Calu3 (cell line): ENCODE data around the gene NCOA6. TPM values are rescaled to one million over a fixed set of nuclear protein-coding genes. Genes with fewer than 3 reads are reported as not detected.
A peak's percentile ranks its signal among the peaks of the same experiment; 100 is the strongest.
"Not testable (repeated sequence)": the region's sequence is repeated elsewhere in the genome, so short reads cannot be mapped to it uniquely, and the experiment has no call there.

Experiments used
- BruUV-seq: library from RNA; stranded (reverse); fragments of 400-500 nt; replicated peaks from 2 replicates; lab custom pipeline; 2021; lab: Mats Ljungman, UMichigan
- CTCF ChIA-PET: fragments of 300-600 bp; sonication (Branson Sonifier 250); formaldehyde crosslinking; loops from one replicate; lab custom pipeline; 2022; ENCODE audit warnings: antibody characterized with exemption; lab: Charles Lee
- DNase-seq: peaks from one replicate; pipeline ENCODE4 v3.0.0; 2022
- H3K27ac Mint-ChIP-seq: one replicate; pipeline ENCODE4 v1.8.0; 2022; ENCODE audit warnings: mixed read lengths; ENCODE audit not compliant: unreplicated experiment
- H3K27me3 Mint-ChIP-seq: one replicate; pipeline ENCODE4 v1.8.0; 2022; ENCODE audit warnings: mixed read lengths; ENCODE audit not compliant: unreplicated experiment
- H3K36me3 Mint-ChIP-seq: one replicate; pipeline ENCODE4 v1.8.0; 2022; ENCODE audit warnings: mild to moderate bottlenecking, moderate library complexity, mixed read lengths; ENCODE audit not compliant: insufficient read depth, unreplicated experiment
- H3K4me1 Mint-ChIP-seq: one replicate; pipeline ENCODE4 v1.8.0; 2022; ENCODE audit warnings: mild to moderate bottlenecking, low read depth, mixed read lengths; ENCODE audit not compliant: unreplicated experiment
- H3K4me3 Mint-ChIP-seq: one replicate; pipeline ENCODE4 v1.8.0; 2022; ENCODE audit warnings: mild to moderate bottlenecking, low read depth, moderate library complexity, mixed read lengths; ENCODE audit not compliant: unreplicated experiment
- H3K9me3 Mint-ChIP-seq: one replicate; pipeline ENCODE4 v1.8.0; 2022; ENCODE audit warnings: low read depth, mixed read lengths; ENCODE audit not compliant: unreplicated experiment
- CTCF ChIP-seq: fragments of 200-600 bp; IDR thresholded peaks from one replicate; pipeline ENCODE4 v1.8.0; 2022; ENCODE audit warnings: antibody characterized with exemption; ENCODE audit not compliant: unreplicated experiment
- intact Hi-C: fragments of 100-400 bp; cut with micrococcal nuclease; formaldehyde crosslinking; loops from one replicate; pipeline ENCODE4 v1.10.0; 2022; ENCODE audit not compliant: unreplicated experiment
- total RNA-seq: library from RNA; stranded (reverse); gene quantifications from 2 replicates; pipeline ENCODE4 v1.2.3, GENCODE V29; 2022

NCOA6 gene
- total RNA-seq, 1 experiment from 2014 or later: 42.8 TPM

- Mint-ChIP-seq H3K4me3 (no peak overlapping the region), H3K36me3 (peaks cover 50% of the 10 kb centered on the region), H3K27ac (no peak overlapping the region), H3K4me1 (peaks cover 22% of the 10 kb centered on the region), H3K9me3 (no peaks in the 10 kb centered on the region), H3K27me3 (no peaks in the 10 kb centered on the region)
- CTCF ChIA-PET: interaction anchor here (0.7 kb wide), 1 partner anchor 133 kb away, joined by 3 read pairs; no protein-coding TSS in a partner anchor
- intact Hi-C loops: loop anchor here (10.0 kb wide), 2 partner anchors 58 to 522 kb away; no protein-coding TSS in a partner anchor
- DNase-seq: no peak
- BruUV-seq: no TSS peak
- no peak for TF ChIP-seq CTCF
These were observed 108.6 kb downstream of the NCOA6 start for GRCh38 chr20:34716921-34717229.

- peaks cover 27% of the 10 kb centered on the region for H3K4me1 Mint-ChIP-seq
These were observed 110.1 kb downstream of the NCOA6 start for GRCh38 chr20:34715384-34715783.

GRCh38 chr20:34713944-34714515, 111.4 kb downstream of the NCOA6 start:
- DNase-seq, H3K9me3 Mint-ChIP-seq, BruUV-seq, H3K4me3 Mint-ChIP-seq: not testable (repeated sequence)
- Mint-ChIP-seq H3K27ac (peak overlapping the region; percentile 18), H3K4me1 (peaks cover 33% of the 10 kb centered on the region), H3K36me3 (peaks cover 52% of the 10 kb centered on the region), H3K27me3 (peaks cover 17% of the 10 kb centered on the region)
- intact Hi-C loops: loop anchor here (10.0 kb wide), 2 partner anchors 61 to 519 kb away; no protein-coding TSS in a partner anchor
- CTCF ChIA-PET: interaction anchor here (0.6 to 2.1 kb wide), 10 partner anchors 10 to 416 kb away, joined by 3 to 17 read pairs (median 4); partner anchors contain the start of gene TP53INP2

More at GRCh38 chr20:34715384-34715783, 110.1 kb downstream of the NCOA6 start:
- CTCF ChIA-PET: interaction anchor here (0.7 kb wide), 2 partner anchors 85 to 401 kb away, joined by 3 to 7 read pairs; no protein-coding TSS in a partner anchor
- no peaks in the 10 kb centered on the region for H3K9me3 Mint-ChIP-seq
- no peak overlapping the region for H3K27ac Mint-ChIP-seq
- TF ChIP-seq CTCF: no peak
- no peak for DNase-seq
- H3K27me3 Mint-ChIP-seq: peaks cover 9% of the 10 kb centered on the region
- H3K36me3 Mint-ChIP-seq: peaks cover 42% of the 10 kb centered on the region
- intact Hi-C loops: loop anchor here (10.0 kb wide), 2 partner anchors 59 to 521 kb away; no protein-coding TSS in a partner anchor
- H3K4me3 Mint-ChIP-seq: no peak overlapping the region
- BruUV-seq: no TSS peak

GRCh38 chr20:34713194-34713943, 112.1 kb downstream of the NCOA6 start:
- BruUV-seq: no TSS peak
- Mint-ChIP-seq H3K27ac (peak overlapping the region; percentile 18), H3K36me3 (peaks cover 53% of the 10 kb centered on the region), H3K4me3 (no peak overlapping the region), H3K9me3 (no peaks in the 10 kb centered on the region), H3K27me3 (peaks cover 17% of the 10 kb centered on the region), H3K4me1 (peaks cover 33% of the 10 kb centered on the region)
- intact Hi-C loops: loop anchor here (10.0 kb wide), 2 partner anchors 61 to 519 kb away; no protein-coding TSS in a partner anchor
- no peak for TF ChIP-seq CTCF
- DNase-seq: peak; percentile 65
- CTCF ChIA-PET: interaction anchor here (0.6 to 2.1 kb wide), 11 partner anchors 9 to 415 kb away, joined by 3 to 17 read pairs (median 4); partner anchors contain the start of gene TP53INP2
